K562 (cell line): ENCODE data around the gene VPS41. TPM values are rescaled to one million over a fixed set of nuclear protein-coding genes. Genes with fewer than 3 reads are reported as not detected.

Source experiments
- ATAC-seq: fragments of 200-7000 bp; cut with Tn5 transposase; 3 replicates; pipeline ENCODE4 v1.9.1; 2020; ENCODE audit warnings: moderate library complexity
- BruUV-seq: library from RNA; stranded (reverse); fragments of 400-500 nt; replicated peaks from 2 replicates; lab custom pipeline; 2021; lab: Mats Ljungman, UMichigan
- CTCF ChIA-PET: fragments of 300-600 bp; formaldehyde crosslinking; extraction: SDS; loops from one replicate; lab custom pipeline; 2021; ENCODE audit warnings: low intra/inter-chr PET ratio; lab: Yijun Ruan, JAX
- POLR2A ChIA-PET: fragments of 300-600, 350-650 bp; sonication (Branson Sonifier 250); formaldehyde crosslinking; extraction: SDS; loops from one replicate; lab custom pipeline; 2021; ENCODE audit warnings: antibody characterized with exemption, inconsistent platforms; lab: Yijun Ruan, JAX
- DNase-seq, 4 experiments: peaks; one replicate each; pipeline versions ENCODE4 v3.0.0 to v3.0.0-alpha.2; 2011 to 2018; ENCODE audit warnings: low spot score in 3 of 4, mixed read lengths in 3 of 4; ENCODE audit errors: extremely low read depth in 1 of 4
- FAIRE-seq: peaks from 2 replicates; lab custom pipeline; 2011; peaks lifted over from hg19 to GRCh38; lab: Jason Lieb, UNC
- H2AFZ ChIP-seq: 2 replicates; pipeline ENCODE4 v1.6.0; 2011; ENCODE audit warnings: low read depth, low read length, control low read depth, inconsistent platforms
- H3K27ac ChIP-seq: fragments of 200-600 bp; 3 replicates; pipeline ENCODE4 v1.8.0; 2011; ENCODE audit warnings: low read depth, mild to moderate bottlenecking, control low read depth, inconsistent platforms, low read length, moderate library complexity, mixed read lengths; ENCODE audit errors: extremely low read depth
- H3K27me3 ChIP-seq, 2 experiments: fragments of 300-600 bp in 1 of 2; 2 replicates in 1 of 2; 3 replicates in 1 of 2; pipeline versions ENCODE4 v1.6.0 to v1.8.0; 2011; ENCODE audit warnings: inconsistent platforms in 2 of 2, low read length in 2 of 2, mild to moderate bottlenecking in 1 of 2, mixed read lengths in 1 of 2, moderate library complexity in 1 of 2; ENCODE audit not compliant: control insufficient read depth in 2 of 2, insufficient read depth in 2 of 2
- H3K36me3 ChIP-seq: fragments of 300-600 bp; 3 replicates; pipeline ENCODE4 v1.8.0; 2011; ENCODE audit warnings: mild to moderate bottlenecking, low read length, inconsistent platforms; ENCODE audit not compliant: control insufficient read depth, insufficient read depth
- H3K4me1 ChIP-seq, 2 experiments: fragments of 200-600 bp in 1 of 2; replicated peaks in 1 of 2; 2 replicates in 1 of 2; 3 replicates in 1 of 2; pipeline versions ENCODE4 v1.5.1 to v1.8.0; 2011; ENCODE audit warnings: inconsistent platforms in 2 of 2, low read length in 2 of 2, mild to moderate bottlenecking in 1 of 2, mixed read lengths in 1 of 2, moderate library complexity in 1 of 2; ENCODE audit not compliant: control insufficient read depth in 2 of 2, insufficient read depth in 2 of 2
- H3K4me2 ChIP-seq: 2 replicates; pipeline ENCODE4 v1.6.1; 2011; ENCODE audit warnings: low read length, control low read depth, inconsistent platforms, mixed read lengths; ENCODE audit not compliant: insufficient read depth
- H3K4me3 ChIP-seq: fragments of 200-600 bp; sonication (generic), shearing (Covaris generic); 2 replicates; pipeline ENCODE4 v1.5.1; 2016; ENCODE audit warnings: control low read depth, inconsistent platforms
- H3K79me2 ChIP-seq: fragments of 200-600 bp; 3 replicates; pipeline ENCODE4 v1.8.0; 2011; ENCODE audit warnings: low read length, inconsistent platforms; ENCODE audit not compliant: control insufficient read depth, insufficient read depth
- H3K9ac ChIP-seq, 2 experiments: 2 replicates each; pipeline versions ENCODE4 v1.6.0 to v1.6.1; 2011; ENCODE audit warnings: low read depth in 2 of 2, low read length in 2 of 2, control low read depth in 1 of 2, inconsistent platforms in 1 of 2, mild to moderate bottlenecking in 1 of 2, mixed read lengths in 1 of 2; ENCODE audit not compliant: insufficient read depth in 1 of 2
- H3K9me1 ChIP-seq: one replicate; pipeline ENCODE4 v1.6.0; 2011; ENCODE audit warnings: inconsistent platforms, mild to moderate bottlenecking, low read length, moderate library complexity; ENCODE audit not compliant: control insufficient read depth, insufficient read depth
- H3K9me3 ChIP-seq: replicated peaks from 2 replicates; pipeline ENCODE4 v1.5.1; 2011; ENCODE audit warnings: low read depth, low read length, inconsistent platforms; ENCODE audit not compliant: control insufficient read depth, insufficient read depth
- H4K20me1 ChIP-seq: replicated peaks from 2 replicates; pipeline ENCODE4 v1.6.1; 2011; ENCODE audit warnings: low read length, inconsistent platforms, mixed read lengths; ENCODE audit not compliant: control insufficient read depth, insufficient read depth
- SMC3 ChIP-seq: conservative IDR thresholded peaks from 2 replicates; pipeline ENCODE4 v1.6.1; 2011; ENCODE audit warnings: low read depth, low read length, improper control_type of control experiment; ENCODE audit not compliant: insufficient read depth
- ZKSCAN8 ChIP-seq: fragments of 200-800 bp; sonication (Bioruptor generic); IDR thresholded peaks from 2 replicates; pipeline ENCODE4 v1.6.1; 2016; ENCODE audit warnings: missing genetic modification characterization, missing compliant biosample characterization
- WGBS: fragments of 100-300 bp; shearing (Covaris generic); methylation state at CpG from one replicate; pipeline ENCODE4 v1.1.6; 2016; ENCODE audit warnings: low coverage, mixed read lengths; ENCODE audit not compliant: insufficient coverage; ENCODE audit errors: missing lambda C conversion rate; 5-methylcytosine and 5-hydroxymethylcytosine counted together
- in situ Hi-C: fragments of 300-500 bp; cut with MboI; formaldehyde crosslinking; loops from 4 replicates; pipeline ENCODE4 v1.15.0; 2018; ENCODE audit warnings: inconsistent platforms, mixed read lengths
- intact Hi-C: fragments of 100-400 bp; cut with micrococcal nuclease; formaldehyde crosslinking; loops from 2 replicates; pipeline ENCODE4 v1.14.2; 2022
- polyA plus RNA-seq, 8 experiments: library from polyadenylated mRNA; depleted of rRNA in 4 of 8; stranded (reverse) in 5 of 8; unstranded in 3 of 8; fragments of >200 nt; fragmentation: Nextera tagmentation in 2 of 8; fragmentation: Illumina TruSeq in 1 of 8; extraction: Ambion mirVana in 2 of 8; extraction: Trizol in 1 of 8; gene quantifications; 2 replicates each; pipeline versions ENCODE4 v1.2.1 to v1.2.3, GENCODE V29; 2011 to 2014; ENCODE audit warnings: inconsistent platforms in 1 of 8, missing spikeins in 1 of 8
- total RNA-seq, 7 experiments: library from RNA; depleted of rRNA in 6 of 7; stranded (reverse); fragments of >200 nt in 6 of 7; fragmentation: Illumina TruSeq in 2 of 7; extraction: Trizol in 2 of 7; gene quantifications; 2 replicates each; pipeline versions ENCODE4 v1.2.1 to v1.2.3, GENCODE V29; 2011 to 2021; ENCODE audit warnings: low replicate concordance in 1 of 7
- TF ChIP-seq, protein P1 (sequence below): fragments of 450-650 bp; IDR thresholded peaks from 2 replicates; pipeline ENCODE4 v1.6.1; 2016; ENCODE audit warnings: low read depth

VPS41 gene
- total and polyA plus RNA-seq, 9 of the 15 experiments (the other 6 are each of a cell fraction or from before 2014, with no cell fraction given) = 17.7 to 46.8 (median 32.1) TPM

DNA sequence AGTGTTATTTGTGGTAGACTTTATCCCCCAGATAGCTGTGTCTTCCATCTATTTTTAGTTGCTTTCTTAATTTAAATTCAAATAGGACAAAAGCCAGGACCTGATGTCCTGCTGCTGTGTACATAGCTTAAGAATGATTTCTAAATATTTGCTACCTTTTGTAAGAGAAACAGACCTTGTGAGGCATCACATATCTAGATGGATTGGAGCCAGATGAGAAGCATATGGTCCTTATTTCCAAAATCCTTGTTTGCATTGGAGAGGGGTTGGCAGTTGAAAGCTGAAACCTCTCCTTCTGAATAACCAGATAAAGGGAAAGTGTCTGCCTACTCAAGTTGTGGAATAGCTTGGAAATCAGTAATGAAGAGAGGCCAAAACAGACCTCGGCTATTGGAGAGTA lies 227.1 kb downstream of the VPS41 start:
- FAIRE-seq = no peak
- Histone ChIP-seq H3K9me1 (no peaks in the 10 kb centered on the region), H3K27me3 (peaks cover 16 to 17% of the 10 kb centered on the region in 2 experiments; a peak in 4 of 5 replicates), H3K4me2 (no peak overlapping the region), H4K20me1 (no peaks in the 10 kb centered on the region; the same call in 1 of the 2 replicates), H3K79me2 (no peaks in the 10 kb centered on the region), H3K27ac (no peak overlapping the region), H3K4me1 (no peaks in the 10 kb centered on the region), H3K9ac (no peak overlapping the region), H3K4me3 (no peak overlapping the region), H2AFZ (no peak overlapping the region), H3K36me3 (no peaks in the 10 kb centered on the region), H3K9me3 (no peaks in the 10 kb centered on the region)
- WGBS = 0% methylated on average over 1 of the region's 1 CpG
- intact Hi-C loops = no loop called here
- DNase-seq = no peak
- CTCF ChIA-PET = no interaction called here
- in situ Hi-C loops = no loop called here
- ATAC-seq = no peak
- POLR2A ChIA-PET = interaction anchor here (1.3 kb wide), 1 partner anchor 37 kb away, joined by 4 read pairs; no protein-coding TSS in a partner anchor
- no TSS peak for BruUV-seq
- TF ChIP-seq ZKSCAN8 (CRISPR knock-in tag) (no peak), SMC3 (no peak)
- TF ChIP-seq, protein P1, sequence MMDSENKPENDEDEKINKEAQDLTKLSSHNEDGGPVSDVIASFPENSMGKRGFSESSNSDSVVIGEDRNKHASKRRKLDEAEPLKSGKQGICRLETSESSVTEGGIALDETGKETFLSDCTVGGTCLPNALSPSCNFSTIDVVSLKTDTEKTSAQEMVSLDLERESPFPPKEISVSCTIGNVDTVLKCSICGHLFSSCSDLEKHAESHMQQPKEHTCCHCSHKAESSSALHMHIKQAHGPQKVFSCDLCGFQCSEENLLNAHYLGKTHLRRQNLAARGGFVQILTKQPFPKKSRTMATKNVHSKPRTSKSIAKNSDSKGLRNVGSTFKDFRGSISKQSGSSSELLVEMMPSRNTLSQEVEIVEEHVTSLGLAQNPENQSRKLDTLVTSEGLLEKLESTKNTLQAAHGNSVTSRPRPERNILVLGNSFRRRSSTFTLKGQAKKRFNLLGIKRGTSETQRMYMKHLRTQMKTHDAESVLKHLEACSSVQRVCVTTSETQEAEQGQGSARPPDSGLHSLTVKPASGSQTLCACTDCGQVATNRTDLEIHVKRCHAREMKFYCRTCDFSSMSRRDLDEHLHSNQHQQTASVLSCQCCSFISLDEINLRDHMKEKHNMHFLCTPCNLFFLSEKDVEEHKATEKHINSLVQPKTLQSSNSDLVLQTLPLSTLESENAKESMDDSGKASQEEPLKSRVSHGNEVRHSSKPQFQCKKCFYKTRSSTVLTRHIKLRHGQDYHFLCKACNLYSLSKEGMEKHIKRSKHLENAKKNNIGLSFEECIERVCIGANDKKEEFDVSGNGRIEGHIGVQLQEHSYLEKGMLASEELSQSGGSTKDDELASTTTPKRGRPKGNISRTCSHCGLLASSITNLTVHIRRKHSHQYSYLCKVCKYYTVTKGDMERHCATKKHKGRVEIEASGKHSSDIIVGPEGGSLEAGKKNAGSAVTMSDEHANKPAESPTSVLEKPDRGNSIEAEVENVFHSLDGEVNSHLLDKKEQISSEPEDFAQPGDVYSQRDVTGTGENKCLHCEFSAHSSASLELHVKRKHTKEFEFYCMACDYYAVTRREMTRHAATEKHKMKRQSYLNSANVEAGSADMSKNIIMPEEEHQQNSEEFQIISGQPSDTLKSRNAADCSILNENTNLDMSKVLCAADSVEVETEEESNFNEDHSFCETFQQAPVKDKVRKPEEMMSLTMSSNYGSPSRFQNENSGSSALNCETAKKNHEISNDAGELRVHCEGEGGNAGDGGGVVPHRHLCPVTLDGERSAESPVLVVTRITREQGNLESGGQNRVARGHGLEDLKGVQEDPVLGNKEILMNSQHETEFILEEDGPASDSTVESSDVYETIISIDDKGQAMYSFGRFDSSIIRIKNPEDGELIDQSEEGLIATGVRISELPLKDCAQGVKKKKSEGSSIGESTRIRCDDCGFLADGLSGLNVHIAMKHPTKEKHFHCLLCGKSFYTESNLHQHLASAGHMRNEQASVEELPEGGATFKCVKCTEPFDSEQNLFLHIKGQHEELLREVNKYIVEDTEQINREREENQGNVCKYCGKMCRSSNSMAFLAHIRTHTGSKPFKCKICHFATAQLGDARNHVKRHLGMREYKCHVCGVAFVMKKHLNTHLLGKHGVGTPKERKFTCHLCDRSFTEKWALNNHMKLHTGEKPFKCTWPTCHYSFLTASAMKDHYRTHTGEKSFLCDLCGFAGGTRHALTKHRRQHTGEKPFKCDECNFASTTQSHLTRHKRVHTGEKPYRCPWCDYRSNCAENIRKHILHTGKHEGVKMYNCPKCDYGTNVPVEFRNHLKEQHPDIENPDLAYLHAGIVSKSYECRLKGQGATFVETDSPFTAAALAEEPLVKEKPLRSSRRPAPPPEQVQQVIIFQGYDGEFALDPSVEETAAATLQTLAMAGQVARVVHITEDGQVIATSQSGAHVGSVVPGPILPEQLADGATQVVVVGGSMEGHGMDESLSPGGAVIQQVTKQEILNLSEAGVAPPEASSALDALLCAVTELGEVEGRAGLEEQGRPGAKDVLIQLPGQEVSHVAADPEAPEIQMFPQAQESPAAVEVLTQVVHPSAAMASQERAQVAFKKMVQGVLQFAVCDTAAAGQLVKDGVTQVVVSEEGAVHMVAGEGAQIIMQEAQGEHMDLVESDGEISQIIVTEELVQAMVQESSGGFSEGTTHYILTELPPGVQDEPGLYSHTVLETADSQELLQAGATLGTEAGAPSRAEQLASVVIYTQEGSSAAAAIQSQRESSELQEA = no peak
